ENCODE measurements around the gene PCDHGA3. TPM values are rescaled to one million over a fixed set of nuclear protein-coding genes. Genes with fewer than 3 reads are reported as not detected.

The PCDHGA3 gene
- total RNA-seq, 1 donor from 2014 or later = under 0.01 TPM

DNA sequence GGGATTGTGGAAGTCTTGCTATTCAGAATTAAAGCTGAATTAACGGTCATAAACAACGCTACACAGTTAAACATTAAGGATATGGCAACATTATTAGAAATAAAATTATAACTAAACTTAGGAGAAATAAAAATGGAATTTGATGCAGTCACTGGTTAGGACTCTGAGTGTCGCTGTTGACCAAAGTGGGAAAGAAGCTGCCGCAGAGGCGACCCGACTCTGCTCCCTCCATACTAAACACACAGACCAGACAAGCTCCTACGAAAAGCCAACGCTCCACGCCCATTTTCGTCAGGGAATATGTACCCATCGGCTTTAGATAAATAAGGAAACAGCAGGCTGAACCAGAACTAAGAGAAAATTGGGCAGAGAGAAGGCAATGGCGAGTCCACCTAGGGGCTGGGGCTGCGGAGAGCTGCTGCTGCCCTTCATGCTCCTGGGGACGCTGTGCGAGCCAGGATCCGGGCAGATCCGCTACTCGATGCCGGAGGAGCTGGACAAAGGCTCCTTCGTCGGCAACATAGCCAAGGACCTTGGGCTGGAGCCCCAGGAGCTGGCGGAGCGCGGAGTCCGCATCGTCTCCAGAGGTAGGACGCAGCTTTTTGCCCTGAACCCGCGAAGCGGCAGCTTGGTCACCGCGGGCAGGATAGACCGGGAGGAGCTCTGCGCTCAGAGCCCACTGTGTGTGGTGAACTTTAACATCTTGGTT lies 20.5 kb downstream of the PCDHGA3 start, which contains the start of gene PCDHGA5:
PCDHGA5 (plus strand) TSS at position 211 of the 709 bp plus-strand sequence; CDS start at position 380, 169 bp downstream.
- no peak for FAIRE-seq
- DNase-seq (ENCODE audit: low read depth) = no peak
- H3K36me3 ChIP-seq (ENCODE audit: control insufficient read depth, insufficient read depth, low read length) = no peaks in the 10 kb centered on the region
- H3K27me3 ChIP-seq (ENCODE audit: control insufficient read depth, insufficient read depth, low read length) = peaks cover 25% of the 10 kb centered on the region
- TF ChIP-seq, protein P1, sequence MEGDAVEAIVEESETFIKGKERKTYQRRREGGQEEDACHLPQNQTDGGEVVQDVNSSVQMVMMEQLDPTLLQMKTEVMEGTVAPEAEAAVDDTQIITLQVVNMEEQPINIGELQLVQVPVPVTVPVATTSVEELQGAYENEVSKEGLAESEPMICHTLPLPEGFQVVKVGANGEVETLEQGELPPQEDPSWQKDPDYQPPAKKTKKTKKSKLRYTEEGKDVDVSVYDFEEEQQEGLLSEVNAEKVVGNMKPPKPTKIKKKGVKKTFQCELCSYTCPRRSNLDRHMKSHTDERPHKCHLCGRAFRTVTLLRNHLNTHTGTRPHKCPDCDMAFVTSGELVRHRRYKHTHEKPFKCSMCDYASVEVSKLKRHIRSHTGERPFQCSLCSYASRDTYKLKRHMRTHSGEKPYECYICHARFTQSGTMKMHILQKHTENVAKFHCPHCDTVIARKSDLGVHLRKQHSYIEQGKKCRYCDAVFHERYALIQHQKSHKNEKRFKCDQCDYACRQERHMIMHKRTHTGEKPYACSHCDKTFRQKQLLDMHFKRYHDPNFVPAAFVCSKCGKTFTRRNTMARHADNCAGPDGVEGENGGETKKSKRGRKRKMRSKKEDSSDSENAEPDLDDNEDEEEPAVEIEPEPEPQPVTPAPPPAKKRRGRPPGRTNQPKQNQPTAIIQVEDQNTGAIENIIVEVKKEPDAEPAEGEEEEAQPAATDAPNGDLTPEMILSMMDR (IDR thresholded peaks at IDR 0.05; ENCODE audit: insufficient read depth, low read length, severe bottlenecking) = no peak
- H3K4me3 ChIP-seq (ENCODE audit: low read depth, low read length) = no peak within 1 kb of the TSS

GRCh38 chr5:141366016-141366896 lies 22.6 kb downstream of the PCDHGA3 start:
- TF ChIP-seq, protein P1 (IDR thresholded peaks at IDR 0.05; ENCODE audit: insufficient read depth, low read length, severe bottlenecking) = no peak
- DNase-seq (ENCODE audit: low read depth) (no peak), FAIRE-seq (no peak)
- H3K4me3 ChIP-seq (ENCODE audit: low read depth, low read length) = no peak overlapping the region
- no peaks in the 10 kb centered on the region for H3K36me3 ChIP-seq (ENCODE audit: control insufficient read depth, insufficient read depth, low read length)
- H3K27me3 ChIP-seq (ENCODE audit: control insufficient read depth, insufficient read depth, low read length) = peaks cover 24% of the 10 kb centered on the region

GRCh38 chr5:141369994-141370848 lies 26.6 kb downstream of the PCDHGA3 start, which contains the start of gene PCDHGB3:
TSS of gene PCDHGB3 (plus strand) at chr5:141370242. CDS start at chr5:141370395, 153 bp downstream.
- FAIRE-seq = peak; percentile 18
- no peaks in the 10 kb centered on the region for H3K36me3 ChIP-seq (ENCODE audit: control insufficient read depth, insufficient read depth, low read length)
- TF ChIP-seq, protein P1 (IDR thresholded peaks at IDR 0.05; ENCODE audit: insufficient read depth, low read length, severe bottlenecking) = peak; percentile 31
- peaks cover 20% of the 10 kb centered on the region for H3K27me3 ChIP-seq (ENCODE audit: control insufficient read depth, insufficient read depth, low read length)
- peak within 1 kb of the TSS; percentile 19 for H3K4me3 ChIP-seq (ENCODE audit: low read depth, low read length)
- DNase-seq (ENCODE audit: low read depth) = peak; percentile 29

- TF ChIP-seq, protein P1 (IDR thresholded peaks at IDR 0.05; ENCODE audit: insufficient read depth, low read length, severe bottlenecking) = no peak
- Histone ChIP-seq H3K4me3 (ENCODE audit: low read depth, low read length) (no peak overlapping the region), H3K27me3 (ENCODE audit: control insufficient read depth, insufficient read depth, low read length) (peaks cover 9% of the 10 kb centered on the region), H3K36me3 (ENCODE audit: control insufficient read depth, insufficient read depth, low read length) (no peaks in the 10 kb centered on the region)
- FAIRE-seq (no peak), DNase-seq (ENCODE audit: low read depth) (no peak)
Observed at GRCh38 chr5:141371572-141372475, 28.2 kb downstream of the PCDHGA3 start.

All from bronchial epithelial cell (primary cell).